ENCODE data around the gene KRTAP1-1.

The KRTAP1-1 gene

DNA sequence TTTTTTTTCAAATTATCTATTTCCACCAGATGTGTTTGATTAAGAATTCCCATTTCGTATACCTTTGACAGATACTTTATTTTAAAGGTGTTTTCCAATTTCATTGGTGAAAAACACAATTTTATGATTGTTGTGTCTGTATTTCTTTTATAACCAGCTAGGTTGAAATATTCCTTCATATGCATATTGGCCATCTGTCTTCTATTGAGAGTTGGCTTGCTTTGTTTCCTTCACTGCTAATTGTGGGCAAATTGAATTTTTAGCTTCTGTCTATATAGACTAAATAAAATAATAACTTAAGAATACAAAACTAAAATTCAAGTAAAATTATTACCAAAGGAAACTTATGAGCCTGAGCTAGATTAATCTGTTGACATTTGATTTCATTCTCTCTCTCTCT is 46.1 kb downstream of the KRTAP1-1 start:
- Histone ChIP-seq H3K4me1 (no peaks in the 10 kb centered on the region), H3K36me3 (replicated peaks) (no peaks in the 10 kb centered on the region), H3K4me3 (no peak overlapping the region), H3K27me3 (ENCODE audit: low read depth) (peaks cover 27% of the 10 kb centered on the region), H3K9me3 (no peaks in the 10 kb centered on the region; the same call in 1 of the 2 replicates)
- DNase-seq (ENCODE audit: low spot score in 2 of 2): no peak
- in situ Hi-C loops (cut with MboI; ENCODE audit: low sequenced_read_pairs): no loop called here

DNA sequence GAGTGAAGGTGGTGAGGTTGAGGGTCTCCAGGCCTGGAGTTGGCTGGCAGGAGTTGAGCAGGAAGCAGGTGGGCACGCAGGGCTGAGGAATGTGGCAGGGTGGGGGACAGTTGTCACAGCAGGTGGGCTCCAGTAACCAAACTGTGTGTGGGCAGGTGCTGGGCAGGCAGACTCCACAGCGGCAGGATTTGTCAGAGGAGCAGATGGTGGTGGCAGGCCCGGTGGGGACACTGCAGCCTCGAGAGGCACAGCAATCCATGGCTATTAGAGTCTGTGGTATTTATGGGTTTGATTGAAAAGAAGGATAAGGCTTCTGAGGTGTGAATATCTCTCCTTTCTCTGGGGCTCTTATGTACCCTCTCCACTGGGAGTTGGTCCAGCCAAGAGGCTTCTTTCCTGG is 47.4 kb downstream of the KRTAP1-1 start, which contains the start of gene KRTAP3-3:
TSS of gene KRTAP3-3 (minus strand) at position 326 of the 400 bp plus-strand sequence. CDS start at position 259, 67 bp downstream.
- Histone ChIP-seq H3K4me3 (no peak within 1 kb of the TSS), H3K27me3 (ENCODE audit: low read depth) (peaks cover 27% of the 10 kb centered on the region), H3K36me3 (replicated peaks) (no peaks in the 10 kb centered on the region), H3K9me3 (no peaks in the 10 kb centered on the region; the same call in 1 of the 2 replicates), H3K4me1 (no peaks in the 10 kb centered on the region)
- DNase-seq (ENCODE audit: low spot score in 2 of 2): no peak
- in situ Hi-C loops (cut with MboI; ENCODE audit: low sequenced_read_pairs): no loop called here

DNA sequence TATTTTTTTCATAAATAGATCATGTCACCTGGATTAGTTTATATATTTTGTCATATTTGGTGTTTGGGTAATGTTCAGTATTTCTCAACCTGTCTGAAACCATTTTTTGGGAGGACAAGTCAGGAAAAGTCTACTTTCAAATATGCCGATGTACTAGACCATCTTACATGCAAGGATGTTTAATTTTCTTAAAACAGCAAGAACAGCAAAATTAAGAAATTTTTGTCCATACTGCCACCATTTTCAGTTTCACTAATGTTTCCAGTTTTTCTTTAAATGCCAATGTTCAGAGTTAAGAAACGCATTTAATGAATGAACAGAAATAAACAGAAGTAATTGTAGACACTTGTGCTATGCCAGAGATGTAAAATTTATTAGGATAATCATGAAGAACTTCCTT is 48.2 kb downstream of the KRTAP1-1 start:
- in situ Hi-C loops (cut with MboI; ENCODE audit: low sequenced_read_pairs): no loop called here

DNA sequence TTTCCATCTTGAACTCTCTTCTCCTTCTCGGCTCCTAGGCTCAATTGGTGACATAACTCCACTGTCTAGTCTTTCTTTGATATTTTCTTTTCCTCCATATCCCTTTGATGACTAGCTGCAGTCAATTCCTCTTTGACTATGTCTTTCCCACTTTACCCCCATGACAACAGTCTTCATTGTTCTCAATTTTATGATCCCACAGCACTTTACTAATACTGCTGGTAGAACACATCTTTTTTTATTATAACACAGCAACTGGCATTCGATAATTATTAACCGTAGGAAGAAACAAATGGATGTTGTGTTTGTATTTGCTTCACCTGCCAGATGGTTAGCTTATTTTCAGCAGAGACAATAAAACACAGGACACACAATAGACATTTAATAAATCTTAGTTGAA is 48.6 kb downstream of the KRTAP1-1 start:
- no peak for DNase-seq (ENCODE audit: low spot score in 2 of 2)
- in situ Hi-C loops (cut with MboI; ENCODE audit: low sequenced_read_pairs): no loop called here

More for the DNA sequence above, 48.2 kb downstream of the KRTAP1-1 start:
- Histone ChIP-seq H3K9me3 (no peaks in the 10 kb centered on the region; the same call in 1 of the 2 replicates), H3K4me3 (no peak overlapping the region), H3K27me3 (ENCODE audit: low read depth) (peaks cover 19% of the 10 kb centered on the region), H3K4me1 (no peaks in the 10 kb centered on the region), H3K36me3 (replicated peaks) (no peaks in the 10 kb centered on the region)
- no peak for DNase-seq (ENCODE audit: low spot score in 2 of 2)

More for the DNA sequence above, 48.6 kb downstream of the KRTAP1-1 start:
- H3K4me1 ChIP-seq: no peaks in the 10 kb centered on the region
- H3K36me3 ChIP-seq (replicated peaks): no peaks in the 10 kb centered on the region
- no peak overlapping the region for H3K4me3 ChIP-seq
- H3K27me3 ChIP-seq (ENCODE audit: low read depth): peaks cover 15% of the 10 kb centered on the region
- H3K9me3 ChIP-seq: no peaks in the 10 kb centered on the region; the same call in 1 of the 2 replicates

All from HAP-1 (cell line).